Measurements from ENCODE around the gene GREB1L.
"Not testable (repeated sequence)": the region's sequence is repeated elsewhere in the genome, so short reads cannot be mapped to it uniquely, and the experiment has no call there.

Gene GREB1L

DNA sequence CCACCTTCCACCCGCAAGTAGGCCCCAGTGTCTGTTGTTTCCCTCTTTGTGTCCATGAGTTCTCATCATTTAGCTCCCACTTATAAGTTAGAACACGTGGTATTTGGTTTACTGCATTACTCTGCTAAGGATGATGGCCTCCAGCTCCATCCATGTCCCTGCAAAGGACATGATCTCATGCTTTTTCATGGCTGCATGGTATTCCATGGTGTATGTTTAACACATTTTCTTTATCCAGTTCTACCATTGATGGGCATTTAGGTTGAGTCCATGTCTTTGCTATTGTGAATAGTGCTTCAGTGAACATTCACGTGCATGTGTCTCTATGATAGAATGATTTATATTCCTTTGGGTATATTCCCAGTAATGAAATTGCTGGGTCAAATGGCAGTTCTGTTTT lies 69.9 kb downstream of the GREB1L start:
- DNase-seq, result not testable (repeated sequence)

DNA sequence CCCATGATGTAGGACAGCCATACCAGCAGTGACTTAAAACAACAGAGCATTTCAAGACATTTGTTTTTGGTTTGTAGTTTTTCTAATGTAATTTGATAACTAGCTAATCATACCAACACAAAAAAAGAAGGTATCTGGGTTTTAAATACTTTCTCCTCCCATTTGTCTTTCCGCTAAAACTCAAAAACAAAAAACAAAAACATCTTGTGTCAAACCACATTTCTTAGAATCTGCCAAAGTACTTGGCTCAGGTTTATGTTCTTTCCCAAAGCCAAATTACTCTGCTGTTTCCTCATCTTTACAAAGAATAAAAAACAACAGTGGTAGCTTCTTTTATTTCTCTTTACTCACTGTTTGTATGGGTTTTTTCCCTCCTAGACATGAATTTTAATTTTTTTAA lies 71.5 kb downstream of the GREB1L start:
- no peak for DNase-seq

DNA sequence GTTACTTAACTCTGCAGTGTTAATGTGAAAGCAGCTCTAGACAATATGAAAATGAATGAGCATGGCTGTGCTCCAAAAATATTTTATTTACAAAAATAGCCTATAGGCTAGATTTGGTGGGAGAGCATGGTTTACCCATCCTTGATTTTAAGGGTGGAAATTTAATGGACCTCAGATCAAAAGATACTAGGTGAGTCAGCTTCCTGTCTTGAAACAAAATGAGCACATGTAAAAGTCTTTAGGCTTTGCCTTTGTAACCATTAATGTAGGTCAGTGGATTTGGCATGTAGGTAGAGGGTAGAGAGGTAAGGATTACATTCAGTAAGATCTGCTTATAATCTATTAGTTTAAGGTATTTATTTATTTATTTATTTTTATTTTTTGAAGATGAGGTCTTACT lies 72.7 kb downstream of the GREB1L start:
- no peak for DNase-seq

- not testable (repeated sequence) for DNase-seq
Observed at GRCh38 chr18:21315126-21315525, 73.1 kb downstream of the GREB1L start.

- no peak for DNase-seq
Observed at GRCh38 chr18:21315741-21316197, 73.7 kb downstream of the GREB1L start.

DNA sequence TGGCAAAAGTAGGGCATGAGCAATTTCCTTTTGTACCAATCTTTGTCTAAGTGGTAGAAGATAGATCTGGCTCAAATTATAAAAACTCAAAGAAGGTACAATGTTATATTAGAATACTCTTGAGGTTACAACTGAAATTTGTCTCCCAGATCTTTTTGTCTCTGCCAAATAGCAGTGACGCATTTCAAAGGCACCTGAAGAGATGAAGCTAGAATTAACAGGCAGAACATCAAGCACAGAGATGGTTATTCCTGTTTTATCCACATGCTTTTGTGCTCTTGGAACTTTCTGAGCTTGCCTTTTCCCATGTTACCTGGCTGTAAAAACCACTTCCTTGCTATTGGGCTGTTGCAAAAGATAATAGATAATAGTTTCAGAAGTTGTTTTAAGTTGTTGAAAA lies 74.3 kb downstream of the GREB1L start:
- DNase-seq, result no peak

GRCh38 chr18:21321711-21322110 lies 79.7 kb downstream of the GREB1L start:
- no peak for DNase-seq

GRCh38 chr18:21327101-21327500 lies 85.1 kb downstream of the GREB1L start:
- DNase-seq, result no peak

DNA sequence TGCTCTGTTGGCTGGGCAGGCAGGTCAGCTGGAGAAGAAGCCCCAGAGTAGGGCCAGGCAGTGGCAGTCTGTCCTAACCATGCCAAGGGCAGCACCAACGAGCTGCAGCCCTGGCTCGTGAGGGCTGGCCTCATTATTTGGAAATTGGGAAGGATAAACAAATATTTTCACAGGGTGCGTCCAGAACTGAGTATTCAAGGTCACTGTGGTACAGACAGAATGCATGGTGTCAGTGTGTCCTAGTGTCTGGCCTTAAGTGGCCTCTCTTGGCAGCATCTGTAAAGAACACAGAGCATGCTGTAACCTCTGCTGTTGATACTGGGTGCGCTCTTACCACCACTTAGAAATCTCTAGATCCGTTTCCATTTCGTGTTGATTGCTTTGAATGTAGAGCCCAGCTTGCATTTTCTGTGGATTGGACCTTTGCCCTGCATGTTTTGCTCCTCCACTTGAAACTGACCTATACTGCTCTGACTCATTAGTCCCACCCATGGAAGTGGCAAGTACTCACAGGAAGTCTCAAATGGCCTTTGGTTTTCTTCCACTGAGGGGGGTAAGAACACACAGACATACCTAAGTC lies 88.2 kb downstream of the GREB1L start:
- DNase-seq, result no peak

- no peak for DNase-seq
Observed at GRCh38 chr18:21331065-21331464, 89.0 kb downstream of the GREB1L start.

GRCh38 chr18:21335927-21336488 lies 94.0 kb downstream of the GREB1L start:
- no peak for DNase-seq

DNA sequence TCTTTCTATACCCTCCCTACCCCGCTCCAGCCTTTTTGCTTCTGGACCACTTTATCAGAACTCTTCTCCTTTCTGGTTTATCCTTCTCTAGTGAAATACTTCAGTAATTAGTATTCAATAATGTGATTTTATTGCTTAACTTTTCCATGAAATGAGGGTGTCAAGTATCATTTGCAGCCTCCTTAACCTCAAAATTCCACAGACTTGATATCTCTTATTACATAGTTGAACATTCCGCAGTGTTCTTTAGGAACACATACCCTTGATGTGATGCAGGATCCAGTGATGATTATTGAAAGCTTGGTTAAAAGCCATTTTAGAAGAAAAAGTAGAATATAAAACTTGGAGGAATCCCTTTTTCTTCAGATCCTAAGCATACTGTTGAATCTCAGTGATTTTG lies 94.8 kb downstream of the GREB1L start:
- no peak for DNase-seq

DNA sequence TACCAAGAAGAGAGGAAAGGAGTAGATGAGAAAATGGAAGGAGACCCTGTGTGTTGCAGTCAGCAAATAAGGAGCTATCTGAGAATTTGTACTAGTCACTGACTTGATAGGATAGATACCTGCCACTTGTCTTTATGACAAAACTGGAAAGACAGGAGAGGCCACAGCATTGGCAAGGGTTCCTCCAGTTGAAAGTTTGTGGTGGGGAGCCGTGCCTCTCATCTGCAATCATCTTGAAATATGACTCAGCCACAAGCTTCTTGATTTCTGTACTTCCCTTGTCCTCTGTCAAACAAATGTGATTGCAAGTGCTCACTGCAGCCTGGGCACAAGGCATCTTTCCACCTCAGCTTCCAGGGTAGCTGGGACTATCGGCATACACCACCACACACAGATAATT lies 99.1 kb downstream of the GREB1L start:
- no peak for DNase-seq

GRCh38 chr18:21342372-21342771 lies 100.3 kb downstream of the GREB1L start:
- DNase-seq, result no peak

GRCh38 chr18:21344860-21345259 lies 102.8 kb downstream of the GREB1L start:
- no peak for DNase-seq

GRCh38 chr18:21345840-21346239 lies 103.8 kb downstream of the GREB1L start:
- no peak for DNase-seq

DNA sequence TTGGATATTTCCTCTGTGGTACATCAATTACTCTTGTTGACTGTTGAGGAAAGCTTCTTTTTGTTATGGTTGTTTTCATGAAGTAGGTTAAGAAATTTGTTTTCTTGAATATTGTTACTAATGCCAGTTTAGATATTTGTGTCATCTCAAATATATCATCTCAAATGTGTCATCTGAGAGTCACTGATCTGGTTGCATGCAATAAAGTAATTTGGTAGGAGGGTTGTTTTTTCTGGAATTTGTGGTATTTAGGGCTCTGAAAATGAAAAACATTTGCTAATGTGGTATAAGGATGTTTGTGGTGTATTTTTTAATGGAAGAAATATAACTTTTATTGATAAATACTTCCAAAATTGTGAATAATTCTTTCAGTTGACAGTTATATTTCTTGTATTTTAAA lies 117.7 kb downstream of the GREB1L start:
- no peak for DNase-seq

- DNase-seq, result no peak
Observed at GRCh38 chr18:21361307-21361880, 119.4 kb downstream of the GREB1L start.

DNA sequence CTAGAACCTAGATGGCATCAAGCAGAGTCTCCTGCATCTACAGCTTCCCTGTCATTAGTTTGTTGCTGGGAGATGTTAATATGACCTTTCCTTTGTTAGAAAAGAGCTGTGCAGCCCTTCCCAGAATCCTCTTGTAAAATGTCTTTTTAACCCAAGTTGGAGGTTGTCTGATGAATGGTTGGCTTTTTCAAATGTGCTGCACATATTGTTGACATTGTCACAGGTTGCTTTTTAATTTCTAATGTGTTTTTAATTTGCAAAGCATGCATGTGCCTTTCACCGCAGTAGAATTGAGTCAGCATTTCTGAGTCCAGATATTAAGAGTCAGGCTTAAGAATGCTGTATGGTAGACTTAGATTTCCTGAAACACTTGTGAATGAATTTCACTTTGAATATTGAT lies 120.8 kb downstream of the GREB1L start:
- no peak for DNase-seq

- no peak for DNase-seq
Observed at GRCh38 chr18:21363348-21363747, 121.3 kb downstream of the GREB1L start.

GRCh38 chr18:21364471-21364870 lies 122.4 kb downstream of the GREB1L start:
- DNase-seq, result no peak

GRCh38 chr18:21366896-21367295 lies 124.9 kb downstream of the GREB1L start:
- no peak for DNase-seq

- no peak for DNase-seq
Observed at GRCh38 chr18:21369146-21369545, 127.1 kb downstream of the GREB1L start.

DNA sequence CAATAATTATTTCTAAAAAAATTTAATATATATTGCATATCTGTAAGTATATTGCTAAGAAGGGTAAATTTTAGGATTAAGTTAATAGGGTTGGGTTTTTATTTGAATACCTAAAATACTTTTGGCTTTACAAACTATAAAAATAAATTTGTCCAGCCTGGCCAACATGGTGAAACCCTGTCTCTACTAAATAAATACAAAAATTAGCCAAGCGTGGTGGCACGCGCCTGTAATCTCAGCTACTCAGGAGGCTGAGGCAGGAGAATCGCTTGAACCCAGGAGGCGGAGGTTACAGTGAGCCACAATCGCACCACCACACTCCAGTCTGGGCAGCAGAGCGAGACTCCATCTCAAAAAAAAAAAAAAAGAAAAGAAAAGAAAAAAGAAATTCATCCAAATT lies 127.6 kb downstream of the GREB1L start:
- not testable (repeated sequence) for DNase-seq

DNA sequence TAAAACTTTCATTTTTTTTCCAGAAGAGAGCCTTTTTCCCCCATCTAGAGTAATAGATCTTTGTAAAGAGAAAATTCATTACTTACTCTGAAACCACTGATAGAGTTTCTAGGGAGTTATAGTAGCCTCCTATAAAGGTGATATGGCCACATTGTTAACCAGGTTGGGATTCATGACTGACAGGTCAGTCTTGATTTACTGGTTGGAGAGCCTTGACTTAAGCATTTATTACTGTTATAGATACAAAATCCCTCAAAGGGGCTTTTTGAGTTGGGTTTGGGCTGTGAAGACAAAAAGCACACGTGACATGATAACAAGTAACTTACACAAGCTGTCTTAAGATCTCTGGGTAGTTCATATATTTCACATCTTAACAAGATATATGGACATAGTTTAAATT lies 141.0 kb downstream of the GREB1L start:
- no peak for DNase-seq
